T follicular helper cell (primary cell): Measurements from ENCODE around the gene ANKRD39.

Experiments
- DNase-seq: peaks from one replicate; pipeline ENCODE4 v3.0.0-alpha.2; 2020; ENCODE audit warnings: low read depth

The ANKRD39 gene

DNA sequence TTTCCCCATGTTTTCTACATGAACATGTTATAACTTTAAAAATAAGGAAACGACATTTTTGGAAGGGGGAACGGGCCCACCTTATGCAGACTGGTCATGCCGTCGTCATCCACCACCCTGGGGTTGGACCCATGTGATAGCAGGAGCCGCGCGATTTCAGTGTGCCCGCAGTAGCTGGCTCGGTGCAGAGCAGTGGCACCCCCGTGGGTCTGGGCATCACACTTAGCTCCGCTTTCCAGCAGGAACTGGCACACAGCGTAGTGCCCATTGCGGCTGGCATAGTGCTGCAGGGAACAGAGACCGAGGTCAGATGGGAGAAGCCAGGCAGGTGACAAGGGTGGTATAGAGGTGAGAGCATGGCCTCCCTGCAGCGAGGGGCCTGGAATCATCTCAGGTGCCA, 4.5 kb downstream of the ANKRD39 start:
- DNase-seq: no peak

DNA sequence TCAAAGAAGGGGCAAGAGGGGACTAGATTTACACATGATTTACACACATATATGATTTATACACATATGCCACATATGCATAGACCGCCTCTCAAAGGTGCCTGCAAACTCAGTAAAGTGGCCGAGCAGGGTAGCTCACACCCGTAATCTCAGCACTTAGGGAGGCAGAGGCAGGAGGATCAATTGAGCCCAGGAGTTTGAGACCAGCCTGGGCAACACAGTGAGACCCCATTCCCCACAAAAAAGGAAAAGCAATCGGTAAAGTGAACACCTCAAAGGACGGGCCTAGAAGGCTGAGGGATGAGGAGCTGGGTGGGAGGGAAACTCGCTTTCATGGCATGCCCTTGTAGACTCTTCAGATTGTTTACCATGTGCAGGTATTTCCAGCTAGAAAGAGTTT, 5.1 kb downstream of the ANKRD39 start:
- no peak for DNase-seq

DNA sequence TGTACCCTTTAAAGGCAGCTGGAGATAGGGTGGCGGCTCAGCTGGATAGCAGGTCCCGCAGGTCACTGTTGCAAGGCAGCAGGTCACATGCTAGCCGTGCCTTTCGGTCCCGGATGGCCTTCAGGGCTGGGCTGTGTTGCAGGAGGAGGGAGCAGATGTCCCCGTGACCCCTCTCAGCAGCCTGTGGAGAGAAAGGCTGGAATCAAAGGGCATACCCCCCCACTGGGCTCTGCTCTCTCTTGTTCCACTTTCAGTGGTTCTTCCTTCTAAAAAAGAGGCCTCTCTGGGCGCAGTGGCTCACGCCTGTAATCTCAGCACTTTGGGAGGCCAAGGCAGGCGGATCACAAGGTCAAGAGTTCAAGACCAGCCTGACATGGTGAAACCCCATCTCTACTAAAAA, 9.6 kb downstream of the ANKRD39 start:
- DNase-seq: no peak

DNA sequence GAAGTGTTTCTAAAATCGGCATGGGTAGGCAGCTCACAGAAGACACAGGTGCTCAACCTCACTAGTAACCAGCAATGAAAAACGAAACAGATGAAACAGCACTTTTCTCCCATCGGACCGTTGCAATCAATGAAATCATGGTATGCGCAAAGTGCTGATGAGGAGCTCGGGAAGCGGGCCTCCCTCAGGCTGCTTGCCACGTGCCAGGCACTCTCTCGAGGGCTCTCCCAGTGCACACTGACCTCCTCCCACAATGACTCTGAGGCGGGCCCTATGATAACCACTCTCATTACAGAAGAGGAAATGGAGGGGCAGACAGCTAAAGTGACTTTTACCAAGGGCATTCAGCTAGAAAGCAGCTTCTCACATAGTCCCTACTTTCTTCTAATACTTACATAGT, 10.2 kb downstream of the ANKRD39 start:
- DNase-seq: no peak

DNA sequence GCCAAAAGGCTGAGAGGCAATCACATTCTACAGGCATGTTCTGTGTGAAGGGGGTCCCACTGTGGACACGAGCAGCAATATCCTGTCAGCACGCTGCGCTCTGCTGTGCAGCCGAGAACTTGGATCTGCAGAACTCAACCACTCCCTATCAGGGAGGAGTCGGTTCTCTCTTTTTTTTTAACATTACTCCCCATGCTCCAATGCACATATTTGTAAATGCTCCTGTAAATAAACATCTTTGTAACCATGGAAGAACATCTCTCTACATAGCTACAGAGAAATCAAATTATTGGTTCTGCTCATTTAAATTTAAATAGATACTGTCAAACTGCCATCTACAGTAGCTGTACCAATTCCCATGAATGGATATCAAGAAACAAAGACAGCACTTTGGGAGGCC, 11.0 kb downstream of the ANKRD39 start:
- no peak for DNase-seq

DNA sequence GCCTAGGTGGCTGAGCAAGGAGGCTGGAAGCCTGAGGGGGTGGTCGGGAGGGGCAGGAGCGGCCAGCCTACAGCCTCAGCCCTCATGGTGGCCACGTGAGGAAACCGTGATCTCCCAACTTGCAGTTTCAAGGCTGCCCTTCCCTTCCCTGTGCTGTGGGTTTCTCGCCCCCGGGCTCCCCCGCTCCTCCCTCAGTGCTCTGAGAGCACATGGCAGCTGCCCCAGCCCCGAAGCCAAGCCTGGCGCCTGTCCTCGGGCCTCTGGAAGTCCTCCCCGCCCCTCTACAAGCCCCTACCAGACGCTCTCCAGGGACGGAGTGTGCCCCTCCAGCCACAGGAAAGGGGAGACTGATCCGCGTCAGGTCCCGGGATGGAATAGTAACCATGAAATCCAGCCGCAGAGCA, 13.4 kb downstream of the ANKRD39 start:
- DNase-seq: no peak

DNA sequence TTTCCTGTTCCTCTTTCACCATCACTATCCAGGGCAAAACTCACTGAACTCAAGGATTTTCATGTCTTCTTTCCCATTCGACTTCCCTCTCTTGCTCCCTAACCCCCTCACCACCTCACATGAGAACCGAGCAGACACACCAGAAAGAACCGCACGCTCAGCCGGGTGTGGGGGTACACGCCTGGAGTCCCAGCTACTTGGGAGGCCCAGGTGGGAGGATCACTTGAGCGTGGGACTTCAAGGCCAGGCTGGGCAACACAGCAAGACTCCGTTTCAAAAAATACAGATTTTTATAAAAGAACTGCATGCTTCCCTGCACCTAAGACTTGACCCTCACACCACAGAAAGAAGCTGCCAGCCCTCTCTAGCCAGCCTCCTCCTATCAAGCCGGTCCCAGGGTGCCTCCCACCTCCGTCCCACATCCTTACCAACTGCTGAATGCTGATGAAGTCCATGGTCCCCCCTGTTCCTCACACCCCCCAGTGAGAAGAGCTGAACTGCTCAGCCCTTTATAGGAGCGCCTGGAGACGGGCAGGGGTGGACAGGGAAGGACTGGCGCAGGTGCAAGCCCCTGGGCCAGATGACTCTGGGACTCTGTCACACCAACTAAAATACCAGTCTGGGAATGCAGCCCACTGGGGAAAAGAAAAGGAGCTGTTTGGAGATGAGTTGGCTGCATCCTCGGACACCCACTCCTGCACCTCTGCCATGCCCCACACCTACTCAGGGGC, 14.1 kb downstream of the ANKRD39 start, which contains the start of gene ANKRD23:
ANKRD23 (minus strand) TSS at position 484 of the 731 bp plus-strand sequence; CDS start at position 455, 29 bp downstream.
- DNase-seq: no peak

DNA sequence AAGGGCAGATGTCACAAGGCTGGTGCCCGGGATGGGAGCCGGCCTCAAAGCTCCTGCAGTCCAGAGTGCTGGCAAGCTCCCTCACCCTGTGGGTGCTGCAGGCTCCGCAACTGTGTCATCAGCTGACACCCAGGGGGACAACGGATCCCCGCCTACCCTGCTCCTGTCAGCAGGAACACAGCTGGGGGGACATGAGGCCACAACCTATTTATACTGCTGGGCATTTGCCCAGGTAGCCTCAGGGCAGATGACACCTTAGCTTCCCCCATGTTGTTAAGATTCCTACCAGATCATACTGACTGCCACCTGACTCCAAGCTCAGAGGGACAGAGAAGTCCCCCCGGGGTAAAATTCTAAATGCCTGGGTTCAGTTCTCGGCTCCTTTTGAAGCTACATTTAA, 15.2 kb downstream of the ANKRD39 start:
- no peak for DNase-seq

DNA sequence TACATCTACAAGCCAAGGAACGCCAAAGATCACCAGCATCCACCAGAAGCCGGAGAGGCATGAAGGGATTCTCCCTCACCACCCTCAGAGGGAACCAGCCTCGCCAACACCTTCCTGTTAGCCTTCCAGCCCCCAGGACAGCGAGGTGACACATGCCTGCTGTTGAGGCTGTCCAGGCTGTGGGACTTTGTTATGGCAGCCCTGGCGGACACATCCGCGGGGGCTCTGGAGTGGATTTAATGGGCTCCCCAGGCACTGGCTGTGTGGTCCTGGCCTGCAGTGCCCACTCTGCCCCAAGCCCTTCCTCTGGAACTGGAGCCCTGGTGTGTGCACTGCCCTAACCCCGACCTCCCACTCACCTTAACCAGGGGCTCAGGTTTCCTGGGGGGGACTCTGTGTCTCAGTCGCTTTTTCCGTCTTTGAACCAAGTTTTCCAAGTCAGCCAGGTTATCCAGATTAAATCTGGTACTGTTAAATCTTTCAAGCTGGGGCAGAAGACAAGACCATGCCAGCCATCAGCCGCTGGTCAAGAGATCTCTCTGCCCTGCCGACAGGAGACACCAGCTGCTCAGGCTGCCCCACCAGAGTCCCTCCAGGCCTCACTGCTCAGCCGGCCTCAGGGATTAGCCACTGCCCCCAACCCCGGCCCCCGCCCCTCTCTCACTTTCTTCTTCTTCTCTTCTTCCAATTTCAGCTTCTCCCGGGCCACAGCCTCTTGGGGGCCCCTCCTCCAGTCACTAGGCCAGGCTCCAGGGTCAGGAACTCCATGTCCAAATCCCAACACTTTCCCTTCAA, 15.9 kb downstream of the ANKRD39 start:
- no peak for DNase-seq

DNA sequence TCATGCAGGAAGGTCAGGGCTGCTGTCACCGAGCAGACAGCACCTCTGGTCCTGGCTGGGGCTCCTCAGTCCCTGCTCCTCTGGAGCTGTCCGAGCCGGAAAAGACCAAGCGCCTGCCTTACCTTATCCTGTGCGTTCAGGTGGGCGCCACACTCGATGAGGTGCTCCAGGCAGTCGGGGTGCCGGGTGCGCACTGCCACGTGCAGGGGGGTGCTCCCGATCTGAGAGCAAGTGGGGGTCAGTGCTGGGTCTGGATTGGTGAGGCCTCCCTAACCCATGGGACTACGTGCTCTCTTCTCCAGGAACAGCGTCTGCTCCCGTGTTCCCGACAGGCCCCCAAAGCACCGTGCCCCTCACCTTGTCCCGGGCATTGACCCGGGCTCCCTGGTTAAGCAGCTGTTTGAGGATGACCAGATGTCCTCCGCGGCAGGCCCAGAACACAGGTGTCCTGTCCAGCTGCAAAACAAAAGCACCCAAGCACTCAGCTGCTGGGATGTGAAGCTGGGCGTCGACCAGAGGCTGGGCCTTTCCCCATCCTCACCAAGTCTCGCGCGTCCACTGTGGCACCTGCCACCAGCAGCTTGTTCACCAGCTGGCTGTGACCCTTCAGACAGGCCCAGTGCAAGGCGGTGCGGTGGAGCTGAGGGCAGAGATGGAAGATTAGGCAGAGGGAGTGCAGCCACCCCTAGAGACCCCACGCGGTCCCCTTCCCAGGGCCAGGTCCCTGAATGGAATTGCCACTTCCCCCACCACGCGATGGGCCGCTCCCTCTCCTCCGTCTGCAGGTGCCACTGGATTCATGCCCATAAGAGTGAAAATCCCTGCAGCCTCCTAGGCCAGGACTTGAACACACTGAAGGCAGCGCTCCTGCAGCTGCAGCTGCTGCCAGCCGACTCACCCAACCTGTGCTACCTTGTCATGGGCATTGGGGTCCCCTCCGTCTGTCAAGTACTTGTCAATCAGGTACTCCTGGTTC, 17.7 kb downstream of the ANKRD39 start:
- no peak for DNase-seq

DNA sequence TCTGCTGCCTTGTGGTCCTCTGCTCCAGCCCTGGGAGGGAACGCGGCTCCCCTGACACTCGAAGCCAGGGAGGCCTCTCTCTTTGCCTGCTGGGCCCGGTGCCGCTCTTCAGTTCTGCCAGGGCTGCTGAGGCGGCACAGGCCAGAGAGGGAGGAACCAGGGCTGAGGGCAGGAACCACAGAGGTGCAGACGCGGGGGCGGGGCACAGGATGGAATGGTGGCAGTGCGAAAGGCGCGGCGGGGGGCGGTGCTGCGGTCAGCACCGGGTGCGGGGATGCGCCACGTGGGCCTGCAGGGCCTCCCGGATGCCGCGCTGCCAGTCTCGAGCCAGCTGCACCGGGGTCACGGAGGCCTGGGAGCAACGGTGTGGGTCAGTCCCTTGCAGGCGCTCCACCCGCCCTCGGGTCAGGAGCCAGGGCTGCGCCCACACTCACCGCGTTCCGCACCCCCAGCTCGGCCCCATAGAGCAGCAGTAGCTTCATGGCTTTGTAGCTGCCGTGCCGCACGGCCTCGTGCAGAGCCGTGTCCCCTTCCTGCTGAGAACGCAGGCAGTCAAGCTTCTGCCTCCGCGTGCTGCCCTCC, 18.4 kb downstream of the ANKRD39 start:
- DNase-seq: peak; percentile 66

DNA sequence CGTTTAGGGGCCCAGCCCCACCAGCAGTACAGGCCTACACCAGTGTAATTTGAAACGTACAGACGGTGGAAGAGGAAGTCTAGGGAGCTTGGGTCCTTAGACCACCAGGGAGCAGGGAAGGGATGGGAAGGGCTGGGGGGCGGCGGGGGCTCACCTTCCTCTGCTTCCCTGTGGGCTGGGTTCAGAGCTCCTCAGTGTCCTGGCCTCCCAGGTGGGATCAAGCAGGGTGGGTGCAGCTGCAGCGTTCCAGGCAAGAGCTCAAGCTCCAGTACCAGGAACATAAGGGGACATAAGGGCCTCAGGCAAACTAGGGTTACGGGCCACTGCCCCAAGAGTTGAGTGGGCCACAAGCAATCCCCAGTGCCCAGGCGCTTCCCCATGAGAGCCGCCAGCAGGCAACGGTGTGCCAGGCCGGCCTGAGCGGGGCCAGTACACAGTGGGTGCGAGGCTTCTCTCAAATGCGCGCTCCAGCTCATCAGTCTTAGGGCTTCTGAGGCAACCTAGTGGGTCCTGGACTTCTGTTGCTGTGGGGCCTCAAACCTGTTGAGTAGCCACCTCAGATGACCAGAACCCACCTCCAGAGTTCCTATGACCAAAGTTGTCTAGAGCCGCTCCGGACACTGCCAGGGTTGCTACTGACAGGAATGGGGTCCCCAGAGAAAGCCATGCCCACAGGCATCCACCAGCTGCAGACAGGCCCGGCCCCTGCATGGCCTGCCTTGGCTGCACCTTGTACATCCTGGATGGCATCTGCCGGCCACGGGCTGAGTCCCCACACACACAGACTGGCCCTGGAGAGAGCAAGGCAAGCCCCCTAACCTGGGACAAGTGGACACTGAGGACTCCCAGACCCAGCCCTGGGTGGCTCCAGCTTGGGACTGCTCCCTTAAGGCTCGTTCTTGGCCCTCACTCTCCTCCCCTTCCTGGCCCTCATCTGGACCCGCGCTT, 19.2 kb downstream of the ANKRD39 start:
- DNase-seq: no peak

DNA sequence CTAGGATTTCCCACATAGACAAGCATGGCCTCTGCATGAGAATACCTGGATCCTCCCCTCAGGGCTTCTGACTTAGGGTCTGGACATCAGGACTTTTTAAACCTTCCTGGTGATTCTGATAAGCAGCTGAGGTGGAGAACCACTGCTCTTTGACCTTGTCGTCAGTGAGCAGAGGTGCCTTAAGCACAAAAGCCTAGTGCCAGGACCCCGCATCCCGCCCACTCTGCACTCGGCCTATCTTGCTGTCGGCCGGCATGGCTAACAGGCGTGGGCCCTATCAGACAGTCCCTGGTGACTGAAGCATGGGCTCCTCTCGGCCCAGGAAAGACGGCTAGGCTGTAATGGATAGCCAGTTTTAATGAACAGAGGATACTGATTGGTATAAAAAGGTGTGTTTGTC, 20.2 kb downstream of the ANKRD39 start:
- no peak for DNase-seq

DNA sequence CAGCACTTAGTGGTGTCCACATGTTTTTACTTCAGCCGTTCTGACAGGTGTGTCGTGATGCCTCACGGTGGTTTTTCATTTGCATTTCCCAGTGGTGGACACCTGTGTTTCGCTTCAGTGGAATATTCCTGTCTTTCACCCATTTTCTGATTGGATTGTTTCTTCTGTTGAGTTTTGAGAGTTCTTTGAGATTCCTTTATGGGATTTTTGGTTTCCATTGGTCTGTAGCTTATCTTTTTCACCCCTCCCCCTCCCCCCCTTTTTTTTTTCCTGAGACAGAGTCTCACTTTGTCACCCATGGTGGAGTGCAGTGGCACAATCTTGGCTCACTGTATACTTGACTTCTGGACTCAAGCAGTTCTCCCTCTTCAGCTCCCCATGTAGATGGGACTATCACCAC, 22.0 kb downstream of the ANKRD39 start:
- DNase-seq: no peak

DNA sequence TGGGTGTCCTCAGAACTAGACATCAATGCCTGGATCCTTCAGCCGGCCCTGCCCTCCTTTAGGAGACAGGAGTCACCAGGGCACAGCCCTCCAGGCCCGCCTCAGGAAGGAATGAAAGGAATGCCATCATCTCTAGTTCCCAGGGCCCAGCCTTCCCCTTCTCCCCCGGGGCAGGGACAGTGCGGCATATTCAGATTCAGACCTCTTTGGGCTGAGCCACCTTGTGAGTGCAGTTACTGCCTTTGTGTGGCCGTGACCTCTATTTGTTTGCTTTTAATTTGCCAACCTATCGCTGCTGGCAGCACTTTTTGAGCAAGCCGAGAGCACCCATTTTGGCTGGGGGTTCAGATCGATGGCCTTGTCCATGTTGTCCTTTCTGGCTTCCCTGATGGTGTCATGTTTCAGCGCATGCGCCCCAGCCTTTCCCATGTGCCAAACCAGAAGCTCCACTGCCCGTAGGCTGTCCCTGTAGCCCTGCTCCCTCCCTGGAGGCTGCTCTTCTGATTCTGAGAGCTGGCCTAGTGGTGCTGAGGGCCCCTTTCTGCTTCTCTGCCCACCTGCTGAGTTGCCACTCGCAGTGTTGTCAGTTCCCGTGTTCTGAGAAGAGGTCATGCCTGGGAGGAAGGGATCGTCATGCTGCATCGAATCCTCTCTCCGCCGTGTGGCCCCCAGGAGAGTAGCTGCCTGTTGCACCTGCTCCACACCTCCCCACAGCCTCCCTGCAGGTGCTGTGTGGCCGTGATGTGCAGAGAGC, 24.9 kb downstream of the ANKRD39 start:
- no peak for DNase-seq

DNA sequence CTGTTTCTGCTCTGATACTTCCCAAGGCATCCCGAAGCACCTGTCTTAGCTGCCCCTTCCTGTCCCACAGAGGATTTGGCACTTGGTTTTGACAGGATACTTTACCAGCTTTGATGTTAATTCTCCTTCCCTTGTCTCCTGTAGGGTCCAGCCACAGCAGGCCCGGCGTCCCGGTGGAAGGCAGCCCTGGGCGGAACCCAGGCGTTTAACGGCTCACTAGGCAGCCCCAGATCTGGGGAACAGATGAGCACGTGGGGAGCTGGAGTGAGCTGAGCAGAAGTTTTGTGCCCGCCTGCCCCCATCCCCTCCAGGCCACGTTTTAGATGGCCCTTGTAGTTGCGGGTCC, 25.4 kb downstream of the ANKRD39 start:
- no peak for DNase-seq

DNA sequence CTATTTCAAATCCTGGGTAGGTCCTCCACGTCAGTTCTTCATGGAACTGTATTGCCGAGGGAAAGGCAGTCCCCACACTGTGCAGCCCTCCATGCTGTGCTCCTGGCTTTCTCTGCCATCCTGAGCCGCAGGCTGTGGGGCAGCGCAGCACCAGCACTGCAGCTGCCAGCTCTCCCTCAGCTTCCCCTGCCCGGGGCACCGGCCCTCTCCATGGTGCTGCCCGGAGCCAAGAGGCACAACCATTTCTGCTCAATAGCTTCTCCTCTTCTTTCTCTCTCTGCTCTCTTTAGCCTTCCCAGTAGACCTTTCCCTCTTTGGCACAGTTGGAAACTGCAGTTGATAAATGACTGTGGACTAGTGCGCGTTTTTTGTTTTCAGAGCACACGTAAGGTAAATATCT, 26.1 kb downstream of the ANKRD39 start:
- no peak for DNase-seq

DNA sequence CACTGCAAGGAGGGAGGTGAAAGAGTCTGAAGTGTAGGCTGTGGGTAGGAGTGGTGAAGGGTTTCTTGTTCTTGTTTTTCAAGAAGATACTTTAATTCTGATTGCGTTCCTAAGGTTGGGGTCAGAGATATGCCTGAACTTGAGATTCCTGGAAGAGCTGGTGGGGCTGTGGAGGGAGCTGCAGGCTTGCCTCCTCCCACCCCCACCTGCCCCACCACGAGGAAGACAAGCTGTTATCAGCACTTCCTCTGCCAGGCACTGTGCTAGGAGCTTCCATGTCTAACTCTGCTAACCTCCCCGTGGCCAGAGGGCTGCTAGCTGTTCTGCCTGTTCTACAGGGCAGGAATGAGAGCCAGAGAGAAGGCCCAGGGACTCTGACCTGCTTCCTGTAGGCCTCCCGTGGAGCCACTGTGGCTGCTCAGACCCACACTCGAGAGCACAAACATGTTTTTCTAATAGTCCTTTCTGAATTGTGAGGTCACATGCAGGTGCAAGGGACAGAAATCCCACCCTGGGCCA, 27.7 kb downstream of the ANKRD39 start:
- no peak for DNase-seq

DNA sequence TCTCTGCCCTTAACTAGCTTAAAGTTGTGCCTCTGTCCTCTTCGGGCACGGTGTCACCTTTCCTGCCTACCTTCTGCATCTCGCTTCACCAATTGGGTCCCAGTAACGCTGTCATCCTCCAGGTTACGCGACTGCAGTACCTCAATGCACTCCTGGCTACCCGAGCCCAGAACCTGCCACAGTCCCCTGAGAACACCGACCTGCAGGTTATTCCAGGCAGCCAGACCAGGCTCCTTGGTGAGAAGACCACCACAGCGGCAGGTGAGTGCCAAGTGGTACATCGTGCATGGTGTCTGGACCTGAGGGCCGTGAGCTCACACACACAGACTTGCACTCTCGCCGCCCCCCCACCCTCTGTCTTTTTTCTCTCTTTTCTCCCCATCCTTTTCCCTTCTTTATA, 28.9 kb downstream of the ANKRD39 start:
- DNase-seq: no peak

DNA sequence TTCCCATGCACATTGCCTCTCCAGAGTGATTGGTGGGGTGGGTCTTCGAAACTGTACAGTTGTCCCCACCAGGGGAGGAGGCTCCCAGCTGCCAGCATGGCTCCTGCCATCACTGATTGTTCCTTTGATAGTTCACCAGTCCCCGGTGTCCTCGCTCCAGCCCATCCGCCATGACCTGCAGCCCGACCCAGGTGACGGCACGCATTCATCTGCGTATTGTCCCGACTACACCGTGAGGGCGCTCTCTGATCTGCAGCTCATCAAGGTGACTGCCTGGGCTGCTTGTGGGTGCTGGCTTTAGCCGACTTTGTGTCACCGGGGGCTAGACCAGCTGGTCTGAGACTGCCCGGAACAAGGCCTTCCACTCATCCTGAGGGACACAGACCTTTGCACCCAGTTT, 29.4 kb downstream of the ANKRD39 start:
- no peak for DNase-seq
